Ammon's horn (tissue), 1 donor: ENCODE data around the gene ERMP1.
"Not testable (repeated sequence)": the region's sequence is repeated elsewhere in the genome, so short reads cannot be mapped to it uniquely, and the experiment has no call there.

Experiments
- DNase-seq: peaks from one replicate; pipeline ENCODE4 v3.0.0-alpha.2; 2016; ENCODE audit warnings: low spot score

Gene ERMP1

GRCh38 chr9:5783420-5783819, 49.5 kb downstream of the ERMP1 start:
- not testable (repeated sequence) for DNase-seq

- DNase-seq: not testable (repeated sequence)
These were observed 53.2 kb downstream of the ERMP1 start for GRCh38 chr9:5779705-5780218.

- DNase-seq: no peak
These were observed 54.1 kb downstream of the ERMP1 start for GRCh38 chr9:5778805-5779204.

- DNase-seq: no peak
These were observed 59.5 kb downstream of the ERMP1 start for GRCh38 chr9:5773324-5773999.

- no peak for DNase-seq
These were observed 64.7 kb downstream of the ERMP1 start for GRCh38 chr9:5767968-5768932.

- DNase-seq: no peak
These were observed 68.6 kb downstream of the ERMP1 start for GRCh38 chr9:5764130-5764868.

- no peak for DNase-seq
These were observed 70.5 kb downstream of the ERMP1 start for GRCh38 chr9:5762421-5762820.

- no peak for DNase-seq
These were observed 72.6 kb downstream of the ERMP1 start for GRCh38 chr9:5760338-5760737.

GRCh38 chr9:5756633-5757032, 76.3 kb downstream of the ERMP1 start:
- DNase-seq: no peak

GRCh38 chr9:5750569-5750968, 82.3 kb downstream of the ERMP1 start:
- no peak for DNase-seq

- DNase-seq: no peak
These were observed 83.6 kb downstream of the ERMP1 start for GRCh38 chr9:5749306-5749705.

GRCh38 chr9:5748438-5748837, 84.5 kb downstream of the ERMP1 start:
- DNase-seq: no peak

GRCh38 chr9:5743109-5743508, 89.8 kb downstream of the ERMP1 start:
- no peak for DNase-seq

GRCh38 chr9:5736563-5737346, 96.2 kb downstream of the ERMP1 start:
- no peak for DNase-seq

GRCh38 chr9:5735072-5735471, 97.8 kb downstream of the ERMP1 start:
- no peak for DNase-seq
